Cardiac septum (tissue), 1 donor: ENCODE measurements around the gene SLC33A1. TPM values are rescaled to one million over a fixed set of nuclear protein-coding genes. Genes with fewer than 3 reads are reported as not detected.
"Not testable (repeated sequence)": the region's sequence is repeated elsewhere in the genome, so short reads cannot be mapped to it uniquely, and the experiment has no call there.

Experiments
- DNase-seq: peaks from one replicate; pipeline ENCODE4 v3.0.0-alpha.2; 2020; ENCODE audit warnings: low spot score
- intact Hi-C: fragments of 100-400 bp; cut with DNase I; formaldehyde crosslinking; loops from one replicate; pipeline ENCODE4 v1.14.0; 2022
- long read RNA-seq: library from polyadenylated mRNA; unstranded; transcript quantifications from one replicate; pipeline ENCODE4 v2.0.0, GENCODE V29; 2021
- total RNA-seq: library from RNA; stranded (reverse); fragmentation: NEBNext Ultra II Directional; extraction: Animal tissue kit (Norgen Biotek cat#: 25700); gene quantifications from one replicate; pipeline ENCODE4 v1.2.1, GENCODE V29; 2021
- donor health status: DM: no; HTN: no; CAD: no.

Gene SLC33A1
- total RNA-seq = 29.9 TPM
- long read RNA-seq, full-length matches to known transcripts = 28 of 36 reads
- long read RNA-seq, partial matches to known transcripts = 3 of 36 reads
- long read RNA-seq, other reads (novel, unspliced or antisense) = 5 of 36 reads

GRCh38 chr3:155854141-155854940 is at the start of gene SLC33A1:
SLC33A1 (minus strand) TSS chr3:155854427; CDS start chr3:155853997, 430 bp downstream.
- peak; percentile 100 for DNase-seq
- intact Hi-C loops = loop anchor here (1.0 to 2.0 kb wide), 2 partner anchors 16 to 48 kb away; partner anchors contain the start of genes C3orf33 and GMPS

DNA sequence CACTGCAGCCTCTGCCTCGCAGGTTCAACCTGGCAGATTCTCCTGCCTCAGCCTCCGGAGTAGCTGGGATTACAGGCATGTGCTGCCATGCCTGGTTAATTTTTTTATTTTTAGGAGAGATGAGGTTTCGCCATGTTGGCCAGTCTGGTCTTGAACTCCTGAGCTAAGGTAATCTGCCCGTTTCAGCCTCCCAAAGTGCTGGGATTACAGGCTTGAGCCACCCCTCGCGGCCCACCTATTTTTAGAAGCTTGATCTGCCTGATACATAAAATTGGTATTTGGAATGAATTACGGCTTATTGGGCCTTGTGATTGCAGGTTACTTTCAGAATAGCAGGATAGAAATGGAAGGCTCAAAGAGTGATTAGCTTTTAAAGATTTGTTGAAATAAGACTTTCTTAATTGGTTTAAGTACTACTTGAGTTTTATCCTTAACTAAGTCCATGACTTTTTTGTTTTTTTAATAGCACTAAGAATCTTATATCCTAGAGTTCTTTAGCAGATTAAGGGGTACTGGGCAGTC is 41.2 kb upstream of the SLC33A1 start:
- DNase-seq = no peak
- intact Hi-C loops = no loop called here

- intact Hi-C loops = no loop called here
- no peak for DNase-seq
Observed at GRCh38 chr3:155891321-155891720, 37.1 kb upstream of the SLC33A1 start.

- intact Hi-C loops = no loop called here
- DNase-seq = no peak
Observed at GRCh38 chr3:155890671-155891190, 36.5 kb upstream of the SLC33A1 start.

GRCh38 chr3:155889952-155890351 is 35.7 kb upstream of the SLC33A1 start:
- no peak for DNase-seq
- intact Hi-C loops = no loop called here

DNA sequence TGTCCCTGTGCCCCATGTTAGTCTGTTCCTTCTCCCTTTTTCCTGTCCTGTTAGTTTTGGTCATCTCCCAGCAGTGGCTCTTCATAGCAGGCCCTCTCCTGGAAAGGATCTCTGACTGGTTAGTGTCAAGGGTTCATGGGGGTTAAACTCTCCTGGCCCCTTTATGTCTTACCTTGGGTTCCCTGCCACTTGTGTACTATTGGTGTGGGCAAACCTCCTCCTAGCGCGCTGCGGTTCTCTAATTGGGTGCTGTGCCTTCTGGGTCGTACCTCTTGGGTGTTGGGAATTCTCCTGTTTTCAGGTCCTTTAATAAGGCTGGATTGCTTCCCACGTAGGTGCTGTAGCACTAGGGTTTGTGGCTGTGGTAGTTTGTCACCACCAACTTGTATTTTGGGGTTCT is 35.0 kb upstream of the SLC33A1 start:
- no peak for DNase-seq
- intact Hi-C loops = no loop called here

DNA sequence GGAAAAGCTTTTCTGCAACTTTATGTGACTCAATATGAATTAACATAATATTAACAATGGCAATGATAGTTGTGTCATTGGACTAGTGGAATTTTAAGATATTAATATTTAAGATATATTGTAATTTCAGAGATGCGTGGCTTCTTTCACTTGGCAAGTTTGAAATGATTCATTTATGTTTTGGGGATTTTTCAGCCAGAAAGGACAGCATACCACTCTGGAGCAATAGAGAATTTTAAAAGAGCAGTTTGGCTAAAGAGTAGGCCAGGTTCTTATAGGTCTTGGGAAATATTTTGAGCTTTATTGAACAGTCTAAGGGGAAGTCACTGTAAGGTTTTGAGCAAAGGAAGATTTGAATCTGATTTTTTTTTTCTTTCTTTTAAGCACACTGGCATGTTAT is 32.7 kb upstream of the SLC33A1 start:
- intact Hi-C loops = no loop called here
- no peak for DNase-seq

DNA sequence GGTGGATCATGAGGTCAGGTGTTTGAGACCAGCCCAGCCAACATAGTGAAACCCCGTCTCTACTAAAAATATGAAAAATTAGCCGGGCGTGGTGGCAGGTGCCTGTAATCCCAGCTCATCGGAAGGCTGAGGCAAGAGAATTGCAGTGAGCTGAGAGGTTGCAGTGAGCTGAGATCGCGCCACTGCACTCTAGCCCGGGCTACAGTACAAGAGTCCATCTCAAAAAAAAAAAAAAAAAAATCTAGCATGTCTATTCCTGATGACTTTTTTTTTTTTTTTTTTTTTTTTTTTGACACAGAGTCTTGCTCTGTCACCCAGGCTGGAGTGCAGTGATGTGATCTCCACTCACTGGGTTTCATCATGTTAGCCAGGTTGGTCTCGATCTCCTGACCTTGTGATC is 32.1 kb upstream of the SLC33A1 start:
- DNase-seq, intact Hi-C loops: not testable (repeated sequence)

DNA sequence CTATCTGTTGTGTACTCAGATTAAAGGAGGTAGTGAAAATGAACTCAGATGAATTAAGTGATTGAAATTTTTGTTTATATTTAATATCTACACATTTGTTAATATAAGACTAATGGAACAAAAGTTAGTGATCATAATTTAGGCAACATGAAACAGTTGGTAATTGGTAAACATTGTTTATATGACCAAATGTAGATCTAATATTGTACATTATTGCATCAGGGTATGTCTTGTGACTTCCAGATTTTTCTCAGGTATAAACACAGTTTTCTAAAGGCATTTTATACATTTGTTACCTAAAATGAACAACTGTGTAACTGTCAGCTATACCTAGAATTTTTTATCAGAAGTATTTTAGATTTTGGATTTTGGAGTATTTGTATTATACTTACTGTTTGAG is 31.1 kb upstream of the SLC33A1 start:
- no peak for DNase-seq
- intact Hi-C loops = no loop called here

DNA sequence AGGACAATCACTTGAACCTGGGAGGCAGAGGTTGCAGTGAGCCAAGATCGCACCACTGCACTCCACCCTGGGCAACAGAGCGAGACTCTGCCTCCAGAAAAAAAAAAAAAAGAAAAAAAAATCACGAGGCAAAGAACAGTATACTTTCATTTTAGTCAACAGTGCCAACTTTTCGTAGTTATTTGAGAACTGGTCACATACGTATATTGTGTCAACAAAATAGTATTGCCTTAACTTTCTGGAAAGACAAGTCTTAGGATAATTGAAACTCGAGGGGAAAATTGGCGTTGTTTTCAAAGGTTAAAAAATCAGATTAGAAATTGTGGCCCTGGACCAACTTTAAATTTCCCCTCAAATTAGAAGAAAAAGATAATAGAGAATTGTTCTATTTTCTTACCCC is 30.1 kb upstream of the SLC33A1 start:
- no peak for DNase-seq
- intact Hi-C loops = no loop called here

GRCh38 chr3:155880286-155880685 is 26.1 kb upstream of the SLC33A1 start:
- no peak for DNase-seq
- intact Hi-C loops = no loop called here

DNA sequence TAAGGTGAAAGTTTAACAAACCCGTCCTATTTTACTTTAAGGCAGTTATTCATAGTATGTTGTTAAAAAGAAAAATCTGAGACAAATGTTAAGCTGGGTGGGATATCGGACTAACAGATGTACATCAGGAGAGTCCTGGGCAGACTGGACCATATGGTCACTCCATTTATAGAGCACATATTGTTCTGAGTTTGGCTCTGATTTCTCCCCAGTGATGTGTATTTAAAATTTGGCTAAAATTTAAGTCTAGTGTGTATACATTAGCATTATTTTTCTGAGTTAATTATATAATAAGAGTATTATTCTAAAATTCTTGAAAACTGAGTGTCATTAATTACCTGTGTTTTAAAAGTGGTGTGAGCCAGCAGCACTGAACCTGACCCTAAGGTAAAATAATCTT is 22.3 kb upstream of the SLC33A1 start:
- DNase-seq = no peak
- intact Hi-C loops = no loop called here

- intact Hi-C loops = no loop called here
- no peak for DNase-seq
Observed at GRCh38 chr3:155876037-155876436, 21.8 kb upstream of the SLC33A1 start.

DNA sequence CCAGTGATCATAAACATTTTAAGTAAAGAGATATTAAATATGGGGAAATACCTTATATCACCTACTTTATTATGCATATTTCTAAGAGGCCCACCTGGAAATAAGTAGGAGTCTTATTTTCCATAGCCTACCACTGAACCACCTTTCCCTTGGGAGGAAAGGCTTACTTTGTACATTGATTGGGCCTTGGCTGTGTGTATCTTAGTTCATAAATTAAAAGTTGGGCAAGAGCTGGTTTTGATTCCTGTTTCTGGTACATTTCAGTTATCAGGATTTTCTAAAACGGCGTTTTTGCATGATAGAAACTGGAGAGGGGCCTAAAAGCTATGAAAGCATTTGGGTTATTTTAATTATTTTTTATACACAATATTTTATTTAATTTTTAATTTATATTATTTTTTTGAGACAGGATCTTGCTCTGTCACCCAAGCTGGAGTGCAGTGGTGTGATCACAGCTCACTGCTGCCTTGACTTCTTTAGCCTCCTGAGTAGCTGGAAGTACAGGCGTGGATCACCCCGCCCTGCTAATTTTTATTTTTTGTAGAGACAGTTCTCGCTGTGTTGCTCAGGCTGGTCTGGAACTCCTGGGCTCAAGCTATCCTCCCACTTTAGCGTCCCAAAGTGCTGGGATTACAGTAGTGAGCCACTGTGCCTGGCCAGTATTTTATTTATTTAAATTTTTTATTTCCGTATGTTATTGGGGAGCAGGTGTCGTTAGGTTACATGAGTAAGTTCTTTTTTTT is 18.8 kb upstream of the SLC33A1 start:
- intact Hi-C loops = loop anchor here (5.0 kb wide), 1 partner anchor 66 kb away; the partner anchor contains the start of gene C3orf33
- no peak for DNase-seq

DNA sequence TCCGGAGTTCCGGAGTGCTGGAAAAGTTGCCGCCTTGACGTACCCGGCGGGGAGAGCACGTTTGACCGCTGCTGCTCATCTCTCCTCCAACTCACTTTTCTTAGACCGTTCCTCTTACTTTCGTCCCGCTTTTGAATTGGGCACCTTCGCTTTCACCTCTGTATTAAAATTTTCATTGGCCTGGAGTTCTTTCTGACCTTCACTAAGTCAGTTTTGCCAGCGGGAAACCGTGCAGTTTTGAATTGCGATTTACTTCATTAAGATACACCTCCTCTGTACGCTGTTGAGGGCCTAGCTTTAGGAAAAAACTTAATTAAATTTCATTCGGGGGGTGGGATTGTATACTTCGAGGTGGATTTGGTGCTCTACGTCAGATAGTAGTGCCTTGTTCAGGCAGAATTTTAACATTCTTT is 17.5 kb upstream of the SLC33A1 start:
- no peak for DNase-seq
- intact Hi-C loops = loop anchor here (5.0 kb wide), 1 partner anchor 64 kb away; the partner anchor contains the start of gene C3orf33

DNA sequence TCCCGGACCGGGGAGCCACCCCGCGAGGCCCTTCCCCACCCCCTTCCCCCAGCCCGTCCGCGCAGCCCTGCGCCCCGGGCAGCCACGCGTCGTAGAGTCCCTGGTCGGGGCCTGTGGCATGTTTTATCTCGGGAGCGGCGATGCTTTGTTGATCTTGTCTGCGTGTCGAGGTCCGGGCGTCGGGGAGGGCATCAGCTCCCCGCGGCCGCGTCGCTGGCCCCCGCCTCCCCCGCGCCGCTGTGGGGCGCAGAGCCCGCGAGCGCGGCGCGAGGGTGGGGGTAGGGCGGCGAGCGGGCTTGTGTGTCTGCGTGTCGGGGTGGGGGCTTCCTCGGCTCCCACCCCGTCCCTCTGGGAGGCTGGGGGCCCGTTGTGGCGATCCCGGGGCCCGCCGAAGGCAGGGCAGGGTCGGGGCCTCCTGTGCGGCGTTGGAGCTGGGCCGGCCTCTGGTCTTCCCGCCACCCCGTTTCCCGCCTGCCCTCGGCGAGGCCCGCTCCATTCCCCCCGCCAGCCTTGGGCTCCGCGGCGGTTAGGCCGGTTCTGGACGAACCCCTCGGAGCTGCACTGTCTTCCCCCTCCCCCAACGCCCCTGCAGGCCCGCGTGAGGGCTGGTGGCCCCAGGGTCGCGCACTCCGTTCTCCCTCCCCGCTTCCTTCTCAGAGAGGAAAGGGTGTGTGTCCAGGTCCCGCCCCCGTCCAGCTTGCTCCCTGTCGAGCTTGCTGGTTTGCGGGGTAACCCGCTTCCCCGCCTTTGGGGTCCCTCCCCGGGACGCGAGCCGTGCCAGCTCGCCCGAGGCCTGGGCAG is 16.9 kb upstream of the SLC33A1 start:
- intact Hi-C loops = loop anchor here (1.0 to 5.0 kb wide), 2 partner anchors 17 to 64 kb away; partner anchors contain the start of genes C3orf33 and SLC33A1
- peak; percentile 81 for DNase-seq

- DNase-seq = peak; percentile 98
- intact Hi-C loops = loop anchor here (1.0 to 5.0 kb wide), 2 partner anchors 16 to 63 kb away; partner anchors contain the start of genes C3orf33 and SLC33A1
Observed at GRCh38 chr3:155870133-155870944, 16.1 kb upstream of the SLC33A1 start, which contains the start of gene GMPS. GMPS (plus strand) TSS chr3:155870650; CDS start chr3:155870871, 221 bp downstream.

GRCh38 chr3:155869691-155870090 is 15.5 kb upstream of the SLC33A1 start:
- intact Hi-C loops = loop anchor here (1.0 to 5.0 kb wide), 2 partner anchors 15 to 62 kb away; partner anchors contain the start of genes C3orf33 and SLC33A1
- no peak for DNase-seq
